ENCODE data around the gene PRPF38B. TPM values are rescaled to one million over a fixed set of nuclear protein-coding genes. Genes with fewer than 3 reads are reported as not detected.
"Not testable (repeated sequence)": the region's sequence is repeated elsewhere in the genome, so short reads cannot be mapped to it uniquely, and the experiment has no call there.

Gene PRPF38B
- total and polyA plus RNA-seq, 2 of the 4 experiments (the other 2 are of a cell fraction) = 9.0 to 19.3 TPM

DNA sequence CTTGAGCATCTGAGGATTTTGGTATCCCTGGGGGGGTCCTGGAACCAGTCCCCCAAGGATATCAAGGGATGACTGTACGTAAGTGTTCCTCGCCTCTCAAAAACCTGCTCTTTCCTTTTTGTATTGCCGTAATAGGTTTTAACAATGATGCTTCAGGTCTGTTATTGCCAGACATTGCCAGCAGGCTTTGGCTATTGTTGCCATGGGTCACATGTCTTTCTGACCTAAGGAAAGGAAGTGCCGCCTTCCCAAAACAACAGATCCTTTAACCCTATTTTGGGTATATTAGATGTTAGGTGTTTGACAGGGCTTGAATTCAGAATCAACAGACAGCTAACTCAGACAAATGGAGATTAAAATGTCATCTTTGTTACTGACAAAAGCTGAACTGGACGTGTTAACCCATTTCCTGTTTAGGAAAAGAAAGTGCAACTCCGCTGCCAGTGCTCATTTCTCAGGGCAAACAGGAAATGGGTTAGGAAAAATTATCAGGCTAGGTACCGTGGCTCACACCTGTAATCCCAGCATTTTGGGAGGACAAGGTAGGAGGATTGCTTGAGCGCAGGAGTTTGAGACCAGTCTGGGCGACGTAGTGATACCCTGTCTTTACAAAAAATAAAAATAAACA lies 12.4 kb upstream of the PRPF38B start:
- CTCF ChIA-PET = no interaction called here
- BruUV-seq (replicated peaks) = no TSS peak

DNA sequence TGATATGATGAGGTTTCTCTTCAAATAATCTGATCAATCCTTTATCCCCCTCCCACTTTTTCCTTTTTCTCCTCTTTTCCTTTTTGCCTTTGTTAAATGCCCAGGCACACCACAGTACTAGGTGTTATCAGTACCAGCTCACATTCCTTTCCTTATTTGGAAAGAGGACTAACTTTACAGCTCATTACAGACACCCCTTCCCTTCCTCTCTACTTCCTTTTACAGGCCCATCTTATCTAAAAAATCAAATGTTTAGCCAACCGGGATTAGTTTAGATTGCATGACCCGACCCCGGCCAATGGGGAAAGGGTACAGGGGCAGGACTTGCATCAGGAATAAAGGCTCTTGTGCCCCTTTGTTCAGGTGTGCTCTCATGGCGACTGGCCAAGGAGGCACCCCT lies 10.4 kb upstream of the PRPF38B start:
- H3K4me1 ChIP-seq (ENCODE audit: control insufficient read depth, insufficient read depth, low read length); H3K56ac ChIP-seq (ENCODE audit: extremely low read depth, insufficient read depth, low read length); H3K4me2 ChIP-seq (ENCODE audit: low read depth, low read length); H3K27ac ChIP-seq (ENCODE audit: insufficient read depth, low read length); DNase-seq; H3K79me1 ChIP-seq (ENCODE audit: low read depth in 1 of 2, low read length in 2 of 2); H3K18ac ChIP-seq (ENCODE audit: low read depth, low read length); H4K20me1 ChIP-seq (ENCODE audit: insufficient read depth, low read length); H3K27me3 ChIP-seq (ENCODE audit: control insufficient read depth, insufficient read depth, low read length); H4K5ac ChIP-seq (ENCODE audit: low read depth, low read length); H3K9me1 ChIP-seq (ENCODE audit: insufficient read depth, low read length); BruUV-seq (replicated peaks); H3K36me3 ChIP-seq (ENCODE audit: control insufficient read depth, insufficient read depth, low read length); H2AK9ac ChIP-seq (replicated peaks; ENCODE audit: low read depth, low read length, poor library complexity); H4K91ac ChIP-seq (ENCODE audit: insufficient read depth, low read depth, low read length); CTCF ChIA-PET; H2AFZ ChIP-seq (replicated peaks; ENCODE audit: low read length, poor library complexity); H3K9me3 ChIP-seq (ENCODE audit: control insufficient read depth, insufficient read depth, low read length); H3K14ac ChIP-seq (replicated peaks; ENCODE audit: low read depth, low read length); ATAC-seq (ENCODE audit: low read depth); H2AK5ac ChIP-seq (ENCODE audit: low read depth, low read length); POLR2A ChIA-PET (ENCODE audit: unreplicated experiment); H3K4ac ChIP-seq (ENCODE audit: low read depth, low read length); H2BK5ac ChIP-seq (ENCODE audit: low read depth, low read length, poor library complexity, severe bottlenecking); dilution Hi-C loops (cut with HindIII; ENCODE audit: low sequenced_read_pairs, unreplicated experiment); H3K23ac ChIP-seq (ENCODE audit: low read depth, low read length); H2BK120ac ChIP-seq (ENCODE audit: low read depth, low read length); in situ Hi-C loops (cut with MboI; ENCODE audit: low sequenced_read_pairs); H4K8ac ChIP-seq (ENCODE audit: low read depth in 2 of 2, low read length in 2 of 2); H2BK15ac ChIP-seq (ENCODE audit: low read depth, low read length); H3K9ac ChIP-seq (ENCODE audit: low read depth, low read length); H3K4me3 ChIP-seq (ENCODE audit: insufficient read depth, low read depth, low read length); intact Hi-C loops (cut with micrococcal nuclease): not testable (repeated sequence)
- 20% methylated on average over 1 of the region's 4 CpGs; no CpG with 5 or more reads in 1 of the 2 experiments for WGBS, 2 experiments (ENCODE audit: extremely low coverage in 2 of 2, insufficient read length in 1 of 2)
- 0 out of 2 replicates have a peak overlapping the region, but pooled peaks have one; percentile 24 for H2BK20ac ChIP-seq (ENCODE audit: low read depth, low read length)

More for the DNA sequence above, 12.4 kb upstream of the PRPF38B start:
- Histone ChIP-seq H4K8ac (ENCODE audit: low read depth in 2 of 2, low read length in 2 of 2) (no peak overlapping the region), H3K4me3 (ENCODE audit: insufficient read depth, low read depth, low read length) (no peak overlapping the region), H3K18ac (ENCODE audit: low read depth, low read length) (no peak overlapping the region), H3K27ac (ENCODE audit: insufficient read depth, low read length) (no peak overlapping the region), H3K9me3 (ENCODE audit: control insufficient read depth, insufficient read depth, low read length) (no peaks in the 10 kb centered on the region), H2BK120ac (ENCODE audit: low read depth, low read length) (no peak overlapping the region), H2BK15ac (ENCODE audit: low read depth, low read length) (no peak overlapping the region), H3K36me3 (ENCODE audit: control insufficient read depth, insufficient read depth, low read length) (no peaks in the 10 kb centered on the region), H3K79me1 (ENCODE audit: low read depth in 1 of 2, low read length in 2 of 2) (no peaks in the 10 kb centered on the region), H3K27me3 (ENCODE audit: control insufficient read depth, insufficient read depth, low read length) (0 out of 2 replicates have a peak, but pooled peaks cover 1% of the 10 kb centered on the region), H3K14ac (replicated peaks; ENCODE audit: low read depth, low read length) (0 out of 2 replicates have a peak overlapping the region, but pooled peaks have one; percentile 41), H3K56ac (ENCODE audit: extremely low read depth, insufficient read depth, low read length) (no peak overlapping the region), H2BK20ac (ENCODE audit: low read depth, low read length) (no peak overlapping the region), H3K9me1 (ENCODE audit: insufficient read depth, low read length) (no peaks in the 10 kb centered on the region), H3K4me2 (ENCODE audit: low read depth, low read length) (no peak overlapping the region), H3K23ac (ENCODE audit: low read depth, low read length) (no peak overlapping the region), H4K20me1 (ENCODE audit: insufficient read depth, low read length) (no peaks in the 10 kb centered on the region), H2AK5ac (ENCODE audit: low read depth, low read length) (no peak overlapping the region), H2AFZ (replicated peaks; ENCODE audit: low read length, poor library complexity) (peak overlapping the region; percentile 43), H4K5ac (ENCODE audit: low read depth, low read length) (no peak overlapping the region), H3K9ac (ENCODE audit: low read depth, low read length) (no peak overlapping the region), H3K4me1 (ENCODE audit: control insufficient read depth, insufficient read depth, low read length) (no peaks in the 10 kb centered on the region), H4K91ac (ENCODE audit: insufficient read depth, low read depth, low read length) (no peak overlapping the region), H3K4ac (ENCODE audit: low read depth, low read length) (no peak overlapping the region), H2BK5ac (ENCODE audit: low read depth, low read length, poor library complexity, severe bottlenecking) (no peak overlapping the region), H2AK9ac (replicated peaks; ENCODE audit: low read depth, low read length, poor library complexity) (no peak overlapping the region)
- DNase-seq (no peak), ATAC-seq (ENCODE audit: low read depth) (no peak)
- TF ChIP-seq NFE2L2 (IDR thresholded peaks at IDR 0.05; ENCODE audit: low read depth, low read length) = no peak
- TF ChIP-seq RAD21 (IDR thresholded peaks at IDR 0.05; ENCODE audit: low read length) = no peak
- TF ChIP-seq, protein P1, sequence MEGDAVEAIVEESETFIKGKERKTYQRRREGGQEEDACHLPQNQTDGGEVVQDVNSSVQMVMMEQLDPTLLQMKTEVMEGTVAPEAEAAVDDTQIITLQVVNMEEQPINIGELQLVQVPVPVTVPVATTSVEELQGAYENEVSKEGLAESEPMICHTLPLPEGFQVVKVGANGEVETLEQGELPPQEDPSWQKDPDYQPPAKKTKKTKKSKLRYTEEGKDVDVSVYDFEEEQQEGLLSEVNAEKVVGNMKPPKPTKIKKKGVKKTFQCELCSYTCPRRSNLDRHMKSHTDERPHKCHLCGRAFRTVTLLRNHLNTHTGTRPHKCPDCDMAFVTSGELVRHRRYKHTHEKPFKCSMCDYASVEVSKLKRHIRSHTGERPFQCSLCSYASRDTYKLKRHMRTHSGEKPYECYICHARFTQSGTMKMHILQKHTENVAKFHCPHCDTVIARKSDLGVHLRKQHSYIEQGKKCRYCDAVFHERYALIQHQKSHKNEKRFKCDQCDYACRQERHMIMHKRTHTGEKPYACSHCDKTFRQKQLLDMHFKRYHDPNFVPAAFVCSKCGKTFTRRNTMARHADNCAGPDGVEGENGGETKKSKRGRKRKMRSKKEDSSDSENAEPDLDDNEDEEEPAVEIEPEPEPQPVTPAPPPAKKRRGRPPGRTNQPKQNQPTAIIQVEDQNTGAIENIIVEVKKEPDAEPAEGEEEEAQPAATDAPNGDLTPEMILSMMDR (conservative IDR thresholded peaks at IDR 0.05; ENCODE audit: low read depth, low read length) = no peak
- TF ChIP-seq MAZ (IDR thresholded peaks at IDR 0.05; ENCODE audit: borderline replicate concordance, low read depth, low read length) = no peak
- no peak for TF ChIP-seq SMC3 (IDR thresholded peaks at IDR 0.05; ENCODE audit: low read depth, low read length)
- no peak for TF ChIP-seq CHD1 (IDR thresholded peaks at IDR 0.05; ENCODE audit: low read depth, low read length)
- no peak for TF ChIP-seq BHLHE40 (IDR thresholded peaks at IDR 0.05; ENCODE audit: low read depth, low read length)
- no peak for TF ChIP-seq MXI1 (IDR thresholded peaks at IDR 0.05; ENCODE audit: borderline replicate concordance, low read depth, low read length)
- WGBS, 2 experiments (ENCODE audit: extremely low coverage in 2 of 2, insufficient read length in 1 of 2) = 17% methylated on average over 1 of the region's 10 CpGs; no CpG with 5 or more reads in 1 of the 2 experiments
- dilution Hi-C loops (cut with HindIII; ENCODE audit: low sequenced_read_pairs, unreplicated experiment) (no loop called here), intact Hi-C loops (cut with micrococcal nuclease) (no loop called here), in situ Hi-C loops (cut with MboI; ENCODE audit: low sequenced_read_pairs) (no loop called here)
- POLR2A ChIA-PET (ENCODE audit: unreplicated experiment) = no interaction called here

Measured in IMR-90 (cell line).